GM12892 (cell line): ENCODE results near the gene IL17RA.

ENCODE experiments used
- DNase-seq: peaks from one replicate; pipeline ENCODE4 v3.0.0; 2011; ENCODE audit not compliant: insufficient read length
- FAIRE-seq: peaks from 2 replicates; lab custom pipeline; 2011; peaks lifted over from hg19 to GRCh38; lab: Jason Lieb, UNC
- POLR2A ChIP-seq: IDR thresholded peaks from 2 replicates; pipeline ENCODE4 v1.6.1; 2011; ENCODE audit warnings: low read depth, low read length, control low read depth
- POLR2AphosphoS5 ChIP-seq: IDR thresholded peaks from 2 replicates; pipeline ENCODE4 v1.6.1; 2011; ENCODE audit warnings: low read depth, low read length, control low read depth
- TAF1 ChIP-seq: IDR thresholded peaks from 2 replicates; pipeline ENCODE4 v1.6.1; 2011; ENCODE audit warnings: low read depth, mild to moderate bottlenecking, control low read depth, low read length, borderline replicate concordance

The IL17RA gene

DNA sequence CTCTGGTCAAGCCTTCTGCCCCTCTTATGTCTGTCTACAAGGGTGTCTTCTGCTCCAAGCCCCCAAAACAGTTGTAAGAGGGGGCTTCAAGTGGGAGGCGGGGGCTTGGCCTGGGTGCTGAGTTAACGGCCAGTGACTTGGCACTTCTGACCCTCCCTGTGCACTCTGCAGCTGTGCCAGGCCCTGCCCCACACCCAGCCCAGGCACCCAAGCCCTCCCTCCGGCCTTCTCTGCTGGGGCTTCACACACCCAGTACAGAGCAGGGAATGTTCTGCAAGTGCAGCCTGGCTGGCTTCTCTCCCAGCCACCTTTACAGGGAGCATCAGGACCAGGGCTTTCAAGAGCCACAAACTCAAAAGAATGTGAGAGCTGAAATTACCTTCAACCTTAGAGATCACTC, 32.6 kb downstream of the IL17RA start:
- no peak for FAIRE-seq
- TF ChIP-seq TAF1 (no peak), POLR2AphosphoS5 (no peak), POLR2A (no peak)
- DNase-seq, result no peak

DNA sequence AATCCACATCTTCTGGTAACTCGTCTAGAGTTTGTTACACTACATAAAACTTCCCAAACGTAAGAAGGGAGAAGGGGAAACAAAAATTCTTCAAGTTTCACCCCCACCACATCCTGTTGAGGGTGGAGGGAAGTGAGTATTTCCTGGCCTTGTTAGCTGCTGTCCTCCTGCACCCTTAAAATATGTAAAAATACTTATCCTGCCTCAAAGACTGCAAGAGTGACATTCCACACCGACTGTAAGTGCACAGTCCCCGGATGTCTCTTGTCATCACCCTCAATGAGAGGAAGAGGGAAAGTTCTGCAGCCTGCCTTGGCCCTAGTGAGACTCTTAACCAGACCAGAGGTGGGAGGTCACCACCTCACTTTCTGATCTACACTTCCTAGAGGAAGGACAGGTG, 33.1 kb downstream of the IL17RA start:
- FAIRE-seq (no peak), DNase-seq (no peak)
- TF ChIP-seq POLR2AphosphoS5, result no peak
- no peak for TF ChIP-seq TAF1
- no peak for TF ChIP-seq POLR2A

DNA sequence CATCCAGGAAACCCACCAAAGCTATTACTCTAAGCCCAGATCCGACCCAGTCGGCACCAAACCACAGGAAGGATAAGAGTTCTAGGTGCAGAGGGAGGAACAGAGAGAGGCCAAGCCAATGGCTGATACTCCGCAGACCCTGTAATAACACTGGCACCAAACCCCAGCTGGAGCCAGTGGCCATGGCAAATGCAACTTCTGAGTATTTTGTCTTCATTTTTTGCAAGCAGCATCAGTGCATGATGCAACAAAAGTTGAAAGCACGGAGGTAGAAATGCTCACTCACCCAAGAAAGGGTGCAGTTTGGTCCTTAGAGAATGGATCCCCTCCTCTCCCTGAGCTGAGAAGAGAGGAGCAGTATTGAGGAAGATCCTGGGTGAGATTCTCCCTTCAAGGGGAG, 33.5 kb downstream of the IL17RA start:
- TF ChIP-seq POLR2A (no peak), TAF1 (no peak), POLR2AphosphoS5 (no peak)
- DNase-seq, result no peak
- FAIRE-seq, result no peak

DNA sequence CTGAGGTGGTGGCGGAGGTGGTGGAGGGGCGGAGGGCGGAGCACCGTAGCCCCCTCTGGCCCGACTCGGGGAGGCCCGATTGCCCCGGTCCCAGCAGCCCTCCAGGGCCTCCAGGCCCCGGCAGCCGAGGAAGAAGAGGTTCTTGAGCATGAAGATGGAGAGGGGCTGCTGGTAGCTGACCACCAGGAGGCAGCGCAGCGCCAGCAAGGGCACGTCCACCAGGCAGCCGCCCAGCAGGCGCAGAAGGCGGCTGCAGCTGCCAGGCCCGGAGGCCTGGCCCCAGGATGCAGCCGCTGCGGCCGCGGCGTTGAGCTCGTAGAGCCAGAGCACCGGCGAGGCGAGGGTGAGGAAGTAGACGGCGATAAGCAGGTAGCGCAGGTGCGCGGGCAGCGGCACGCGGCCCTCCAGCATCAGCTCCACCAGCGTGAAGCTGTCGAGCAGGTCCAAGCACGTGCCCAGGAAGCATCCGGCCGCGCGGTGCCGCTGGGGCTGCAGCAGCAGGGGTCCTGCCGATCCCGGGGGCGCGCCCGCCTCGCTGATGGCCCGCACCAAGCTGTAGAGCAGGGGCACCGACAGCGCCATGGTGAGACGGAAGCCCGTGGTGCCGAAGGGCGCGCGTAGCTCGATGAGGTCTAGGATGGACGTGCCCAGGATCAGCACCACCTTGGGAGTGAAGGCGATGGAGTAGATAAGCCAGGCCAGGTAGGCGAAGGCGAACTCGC, 34.8 kb downstream of the IL17RA start:
- TF ChIP-seq POLR2A, result no peak
- TF ChIP-seq POLR2AphosphoS5, result no peak
- no peak for TF ChIP-seq TAF1
- DNase-seq (no peak), FAIRE-seq (no peak)

DNA sequence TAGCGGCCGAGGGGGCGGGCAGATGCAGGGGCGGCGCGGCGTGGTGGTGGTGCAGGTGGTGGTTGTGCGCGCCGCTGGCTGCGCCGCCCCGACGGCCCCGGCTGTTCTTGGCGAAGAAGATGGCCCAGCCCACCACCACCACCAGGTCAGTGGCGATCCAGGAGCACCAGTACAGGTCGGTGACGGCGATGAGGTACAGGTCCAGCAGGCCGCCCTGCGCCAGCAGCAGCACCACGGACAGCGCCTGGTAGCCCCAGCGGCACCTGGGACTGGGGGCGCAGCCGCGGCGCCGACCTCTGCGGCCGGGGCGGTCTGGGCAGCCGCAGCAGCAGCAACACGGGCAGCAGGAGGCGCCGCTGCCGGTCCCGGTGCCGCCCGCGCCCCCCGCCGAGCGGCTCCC, 35.5 kb downstream of the IL17RA start:
- DNase-seq (peak; percentile 50), FAIRE-seq (no peak)
- TF ChIP-seq TAF1 (no peak), POLR2A (no peak), POLR2AphosphoS5 (no peak)

DNA sequence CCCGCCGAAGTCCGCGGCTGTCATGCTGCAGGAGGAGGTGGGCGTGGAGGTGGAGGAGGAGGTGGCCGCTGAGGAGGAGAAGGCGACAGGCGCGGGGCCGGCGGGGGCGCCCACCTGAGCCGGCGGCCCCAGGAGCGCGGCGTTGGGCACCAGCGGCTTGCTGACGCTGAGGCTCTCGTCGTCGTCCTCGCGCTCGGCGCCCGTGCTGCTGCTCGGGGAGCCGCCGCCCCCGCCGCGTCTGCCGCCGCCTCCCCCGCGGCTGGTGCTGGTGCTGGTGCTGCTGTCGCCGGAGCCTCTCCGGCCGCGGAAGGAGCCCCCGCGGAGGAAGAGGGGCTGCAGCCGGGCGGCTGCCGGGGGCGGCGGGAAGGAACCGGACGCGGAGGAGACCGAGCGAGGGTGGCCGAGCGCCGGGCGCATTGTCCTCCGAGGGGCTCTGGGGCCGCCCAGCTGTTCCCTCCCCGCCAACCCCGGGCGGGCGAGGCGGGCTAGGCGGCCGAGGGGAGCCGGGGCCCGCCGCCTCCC, 36.0 kb downstream of the IL17RA start:
- no peak for TF ChIP-seq TAF1
- no peak for TF ChIP-seq POLR2AphosphoS5
- no peak for TF ChIP-seq POLR2A
- FAIRE-seq (no peak), DNase-seq (no peak)

DNA sequence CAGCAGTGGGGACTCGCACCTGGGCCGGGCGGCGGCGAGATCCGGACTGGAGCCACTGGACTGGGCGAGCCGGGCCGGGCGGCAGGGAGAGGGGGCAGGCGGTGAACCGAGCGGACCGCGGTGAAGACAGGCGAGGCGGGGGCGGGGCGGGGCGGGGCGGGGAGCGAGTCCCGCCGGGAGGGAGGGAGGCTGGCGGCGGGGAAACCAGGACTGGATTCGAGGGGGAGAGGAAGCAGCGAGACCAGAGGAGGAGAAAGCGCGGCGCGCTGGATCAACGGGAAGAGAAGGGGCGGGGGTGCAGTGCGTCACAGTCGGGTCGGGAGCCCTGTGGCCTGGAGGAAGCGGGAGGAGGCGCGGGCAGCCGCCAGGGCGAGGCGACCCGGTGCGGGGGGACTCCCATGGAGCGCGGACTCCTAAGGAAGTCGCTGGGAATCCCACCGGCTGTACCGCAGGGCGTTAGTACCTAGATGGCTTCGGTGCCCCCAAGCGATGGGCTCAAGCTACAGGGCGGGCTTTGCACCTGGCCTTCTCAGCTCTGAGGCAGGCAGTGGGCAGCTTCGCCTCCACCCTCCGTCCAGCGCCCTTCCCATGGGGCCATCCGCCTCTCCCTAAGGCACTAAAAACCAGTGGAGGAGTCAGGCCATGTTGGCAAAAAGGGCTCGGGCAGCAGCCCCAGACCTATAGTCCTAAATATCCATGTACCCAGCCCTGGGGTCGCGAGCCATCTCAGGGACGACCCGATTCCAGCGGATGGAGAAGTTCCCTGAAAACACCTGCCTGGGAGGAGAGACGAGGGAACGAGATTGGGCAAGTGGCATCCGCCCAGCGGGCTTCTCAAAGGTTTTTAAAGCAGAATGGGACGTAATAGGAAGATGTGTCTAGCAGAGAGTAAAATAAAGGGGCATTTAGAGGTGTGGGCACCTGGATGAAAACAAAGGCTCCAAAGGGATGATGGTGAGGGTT, 36.7 kb downstream of the IL17RA start, which contains the start of gene TMEM121B:
TMEM121B (minus strand) TSS at position 128 of the 963 bp plus-strand sequence. CDS start 233 bp downstream, outside the sequence.
- FAIRE-seq, result no peak
- no peak for DNase-seq
- TF ChIP-seq TAF1 (no peak), POLR2AphosphoS5 (no peak), POLR2A (no peak)

DNA sequence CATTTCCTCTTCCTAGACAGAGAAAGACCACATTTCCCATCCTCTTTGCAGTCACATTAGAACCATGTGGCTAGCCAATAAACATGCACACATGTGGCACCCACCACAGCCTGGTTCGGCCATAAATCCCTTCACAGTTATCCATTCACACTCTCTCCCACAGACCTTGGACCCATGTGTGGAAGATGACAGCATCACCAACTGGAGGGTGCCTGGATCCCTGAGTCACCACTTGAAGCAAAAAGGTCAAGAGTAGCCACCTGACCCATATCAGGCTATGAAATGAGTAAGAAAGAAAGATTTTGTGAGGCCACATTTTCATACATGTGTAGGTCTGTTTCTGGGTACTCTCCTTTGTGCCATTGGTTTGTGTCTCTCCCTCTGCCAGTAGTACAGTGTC, 45.4 kb downstream of the IL17RA start:
- FAIRE-seq (no peak), DNase-seq (no peak)
- TF ChIP-seq POLR2AphosphoS5, result no peak
- no peak for TF ChIP-seq POLR2A
- TF ChIP-seq TAF1, result no peak

DNA sequence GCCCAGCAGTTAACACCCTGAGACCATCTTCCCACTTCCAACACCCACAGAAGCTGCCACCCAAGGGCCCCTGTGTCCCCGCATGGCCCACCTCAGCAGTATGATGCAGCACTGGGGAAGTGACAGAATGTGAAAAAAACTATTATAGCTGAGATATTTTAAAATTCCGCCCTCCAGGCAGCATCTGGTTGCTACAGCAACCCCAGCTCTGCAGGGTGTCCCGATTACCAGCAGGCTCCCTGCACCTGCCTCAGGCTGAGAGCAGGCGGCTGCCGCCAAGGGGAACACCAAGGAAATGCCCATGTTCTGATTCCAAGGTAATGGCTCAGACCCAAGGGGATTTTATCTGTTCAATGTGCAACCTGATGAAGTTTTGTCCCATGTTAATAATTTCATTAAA, 46.9 kb downstream of the IL17RA start:
- no peak for FAIRE-seq
- DNase-seq, result no peak
- TF ChIP-seq POLR2AphosphoS5 (no peak), POLR2A (no peak), TAF1 (no peak)

DNA sequence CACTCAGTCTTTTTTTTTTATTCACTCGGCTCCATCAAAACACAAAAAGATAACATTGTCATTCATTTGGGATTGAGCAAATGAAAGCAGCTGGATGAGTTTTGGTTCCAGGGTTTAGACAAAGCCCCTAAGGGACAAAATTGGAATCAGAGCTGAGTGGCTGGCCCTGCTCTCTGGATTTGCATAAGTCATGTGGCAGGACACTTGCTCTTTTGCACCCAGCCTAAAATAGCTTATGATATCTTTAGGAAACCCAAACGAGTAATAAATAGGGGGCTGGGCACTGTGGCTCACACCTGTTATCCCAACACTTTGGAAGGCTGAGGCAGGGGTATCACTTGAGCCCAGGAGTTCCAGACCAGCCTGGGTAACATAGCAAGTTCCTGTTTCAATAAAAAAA, 47.3 kb downstream of the IL17RA start:
- no peak for FAIRE-seq
- no peak for DNase-seq
- TF ChIP-seq TAF1 (no peak), POLR2A (no peak), POLR2AphosphoS5 (no peak)

DNA sequence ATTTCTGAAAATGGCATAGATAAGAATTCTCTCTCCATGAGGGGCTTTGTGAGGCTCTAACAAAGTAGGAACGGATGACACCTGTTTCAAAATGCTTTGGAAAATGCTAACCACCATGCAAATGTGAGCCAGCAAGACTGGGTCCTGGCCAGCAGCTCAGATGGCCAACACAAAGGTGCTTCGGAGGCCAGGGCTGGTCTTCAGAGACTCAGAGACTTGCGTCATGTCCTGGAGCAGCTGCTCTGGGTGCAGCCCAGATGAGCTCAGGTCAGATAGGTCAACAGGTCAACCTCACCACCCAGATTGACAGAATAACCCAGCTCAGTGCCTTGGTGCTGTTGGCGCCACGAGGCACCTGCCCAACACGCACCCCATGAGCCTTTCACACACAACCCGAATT, 48.3 kb downstream of the IL17RA start:
- TF ChIP-seq TAF1 (no peak), POLR2A (no peak), POLR2AphosphoS5 (no peak)
- DNase-seq (no peak), FAIRE-seq (no peak)

DNA sequence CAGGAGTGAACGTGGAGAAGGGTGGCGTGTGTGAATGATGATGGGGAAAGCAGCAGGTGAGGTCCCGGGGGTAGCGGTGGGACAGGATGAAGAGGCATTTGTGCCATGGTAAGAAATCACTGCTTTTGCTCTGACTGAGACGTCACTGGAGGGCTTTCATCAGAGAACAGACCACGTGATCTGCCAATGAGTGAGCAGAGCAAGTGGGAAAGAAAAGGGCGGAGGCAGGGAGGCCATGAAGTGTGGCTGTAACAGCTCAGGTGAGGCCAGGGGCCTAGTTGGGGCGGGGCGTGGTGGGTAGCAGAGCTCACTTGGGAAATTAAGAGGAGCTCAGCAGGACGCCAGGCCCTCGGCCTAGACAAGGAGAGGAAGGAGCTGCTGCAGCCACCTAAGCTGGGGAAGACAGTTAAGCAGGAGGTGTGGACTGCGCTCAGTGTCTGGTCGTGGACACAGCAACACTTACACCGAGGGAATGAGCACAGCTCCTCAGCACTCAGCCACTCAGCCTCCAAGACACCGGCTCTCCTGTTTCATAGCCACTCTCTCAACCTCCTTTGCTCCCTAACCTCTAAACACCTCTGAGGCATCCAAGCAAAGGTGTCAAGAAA, 50.5 kb downstream of the IL17RA start:
- DNase-seq (no peak), FAIRE-seq (no peak)
- TF ChIP-seq POLR2AphosphoS5 (no peak), TAF1 (no peak), POLR2A (no peak)

DNA sequence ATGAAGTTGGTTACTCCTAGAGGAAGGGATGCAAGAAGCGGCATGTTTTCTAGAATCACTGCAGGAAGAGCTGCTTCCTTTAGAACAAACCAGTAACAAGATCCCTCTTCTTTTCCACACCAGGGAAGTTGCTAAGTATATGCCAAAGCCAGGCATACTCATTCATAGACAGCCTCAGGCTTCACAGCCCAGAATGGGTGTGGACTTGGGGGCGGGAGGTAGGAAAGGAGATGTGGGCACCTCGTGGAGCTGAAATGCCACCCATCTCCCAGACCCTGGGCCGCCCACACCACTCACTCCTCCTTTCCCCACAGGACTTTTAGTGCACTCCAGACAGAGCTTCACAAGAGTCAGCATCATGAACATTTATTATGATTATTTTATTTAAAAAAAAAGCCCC, 52.4 kb downstream of the IL17RA start:
- DNase-seq, result no peak
- no peak for FAIRE-seq
- no peak for TF ChIP-seq TAF1
- no peak for TF ChIP-seq POLR2A
- no peak for TF ChIP-seq POLR2AphosphoS5
